ENCODE measurements around the gene COG8.
"Not testable (repeated sequence)": the region's sequence is repeated elsewhere in the genome, so short reads cannot be mapped to it uniquely, and the experiment has no call there.

COG8 gene

DNA sequence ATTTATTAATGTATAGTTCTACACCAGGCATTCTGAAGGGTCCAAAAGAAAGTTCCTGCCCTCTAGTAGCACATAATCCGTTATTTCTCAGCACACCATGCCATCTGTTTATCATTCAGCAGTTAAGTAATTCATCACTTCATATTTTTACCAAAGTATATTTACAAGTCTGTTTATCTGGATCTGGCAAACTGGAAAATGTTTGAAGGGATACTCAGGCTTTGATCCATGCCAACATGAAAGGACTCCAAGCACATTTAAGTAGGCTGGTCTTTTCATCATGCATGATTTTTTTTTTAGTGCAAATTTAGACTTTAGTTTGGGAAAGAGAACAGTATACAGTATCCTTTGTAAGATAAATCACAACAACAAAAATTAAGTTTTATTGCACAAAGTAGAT, 32.3 kb downstream of the COG8 start:
- H3K36me3 ChIP-seq (ENCODE audit: control insufficient read depth in 4 of 4, insufficient read depth in 4 of 4, low read length in 3 of 4), result no peaks in the 10 kb centered on the region
- H3K9me3 ChIP-seq (ENCODE audit: control extremely low read depth in 1 of 5, control insufficient read depth in 4 of 5, insufficient read depth in 2 of 5, low read depth in 1 of 5, low read length in 4 of 5), result no peaks in the 10 kb centered on the region
- H3K4me1 ChIP-seq (ENCODE audit: control extremely low read depth in 1 of 4, control insufficient read depth in 4 of 4, insufficient read depth in 4 of 4, low read length in 3 of 4), result peaks cover under 1 to 12% (median 7%) of the 10 kb centered on the region in 4 experiments
- ChIA-PET POLR2A (no interaction called here), CTCF (no interaction called here)
- H3K27ac ChIP-seq (ENCODE audit: insufficient read depth in 1 of 2, low read depth in 1 of 2, low read length in 2 of 2, poor library complexity in 1 of 2, severe bottlenecking in 2 of 2), result no peak overlapping the region
- 100% methylated on average over 1 of the region's 1 CpG for WGBS (ENCODE audit: insufficient coverage)
- H3K4me3 ChIP-seq (ENCODE audit: control insufficient read depth in 1 of 7, extremely low read depth in 1 of 7, insufficient read depth in 4 of 7, low read depth in 2 of 7, low read length in 6 of 7), result no peak overlapping the region
- no peaks in the 10 kb centered on the region for H3K27me3 ChIP-seq (replicated peaks in 2 of 5; ENCODE audit: control insufficient read depth in 4 of 5, insufficient read depth in 5 of 5, low read length in 4 of 5)
- DNase-seq, result no peak

DNA sequence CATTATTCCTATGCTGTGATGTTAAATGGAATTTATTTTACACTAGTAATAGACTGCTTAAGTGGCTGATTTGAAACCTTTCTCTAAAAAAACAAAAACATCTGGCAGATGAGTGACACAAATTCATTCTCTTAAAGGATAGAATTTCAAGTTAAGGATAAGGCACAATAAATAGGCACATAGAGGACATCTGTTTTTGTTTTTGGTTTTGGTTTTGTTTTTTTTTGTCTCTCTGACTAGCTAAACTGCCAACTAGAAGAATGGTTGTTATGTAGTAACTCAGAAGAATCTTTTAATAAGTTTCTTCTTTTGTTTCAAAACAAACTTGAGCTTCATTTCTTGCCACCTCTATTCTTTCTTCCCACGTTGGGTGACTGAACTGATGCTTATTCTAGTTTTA, 33.3 kb downstream of the COG8 start:
- H3K4me3 ChIP-seq (ENCODE audit: control insufficient read depth in 1 of 7, extremely low read depth in 1 of 7, insufficient read depth in 4 of 7, low read depth in 2 of 7, low read length in 6 of 7), result no peak overlapping the region
- no peak overlapping the region for H3K27ac ChIP-seq (ENCODE audit: insufficient read depth in 1 of 2, low read depth in 1 of 2, low read length in 2 of 2, poor library complexity in 1 of 2, severe bottlenecking in 2 of 2)
- ChIA-PET POLR2A (no interaction called here), CTCF (no interaction called here)
- H3K4me1 ChIP-seq (ENCODE audit: control extremely low read depth in 1 of 4, control insufficient read depth in 4 of 4, insufficient read depth in 4 of 4, low read length in 3 of 4), result peaks cover 0 to 8% (median 4%) of the 10 kb centered on the region in 4 experiments
- no peak for DNase-seq
- no peaks in the 10 kb centered on the region for H3K9me3 ChIP-seq (ENCODE audit: control extremely low read depth in 1 of 5, control insufficient read depth in 4 of 5, insufficient read depth in 2 of 5, low read depth in 1 of 5, low read length in 4 of 5)
- no CpG with 5 or more reads among the region's 1 CpG for WGBS (ENCODE audit: insufficient coverage)
- H3K36me3 ChIP-seq (ENCODE audit: control insufficient read depth in 4 of 4, insufficient read depth in 4 of 4, low read length in 3 of 4), result no peaks in the 10 kb centered on the region
- no peaks in the 10 kb centered on the region for H3K27me3 ChIP-seq (replicated peaks in 2 of 5; ENCODE audit: control insufficient read depth in 4 of 5, insufficient read depth in 5 of 5, low read length in 4 of 5)

DNA sequence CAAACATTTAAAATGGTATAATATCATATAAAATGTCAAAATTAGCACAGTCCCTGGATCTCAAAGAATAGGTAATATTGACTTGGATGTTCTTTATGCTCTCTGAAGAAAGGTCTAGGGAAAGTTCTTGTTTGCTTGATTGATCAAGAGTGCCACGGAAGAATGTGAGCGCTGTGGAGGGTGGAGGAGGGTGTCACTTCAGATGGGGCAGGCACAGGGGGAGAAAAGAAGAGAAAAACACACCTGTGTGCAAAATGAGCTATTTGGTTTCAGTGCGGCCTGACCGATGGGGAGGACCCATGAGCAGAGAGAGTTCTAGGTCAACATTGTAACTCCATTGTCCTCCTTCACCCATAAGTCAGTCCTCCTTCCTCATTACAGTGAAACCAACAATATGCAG, 37.1 kb downstream of the COG8 start:
- H3K27me3 ChIP-seq (replicated peaks in 2 of 5; ENCODE audit: control insufficient read depth in 4 of 5, insufficient read depth in 5 of 5, low read length in 4 of 5), result no peaks in the 10 kb centered on the region

DNA sequence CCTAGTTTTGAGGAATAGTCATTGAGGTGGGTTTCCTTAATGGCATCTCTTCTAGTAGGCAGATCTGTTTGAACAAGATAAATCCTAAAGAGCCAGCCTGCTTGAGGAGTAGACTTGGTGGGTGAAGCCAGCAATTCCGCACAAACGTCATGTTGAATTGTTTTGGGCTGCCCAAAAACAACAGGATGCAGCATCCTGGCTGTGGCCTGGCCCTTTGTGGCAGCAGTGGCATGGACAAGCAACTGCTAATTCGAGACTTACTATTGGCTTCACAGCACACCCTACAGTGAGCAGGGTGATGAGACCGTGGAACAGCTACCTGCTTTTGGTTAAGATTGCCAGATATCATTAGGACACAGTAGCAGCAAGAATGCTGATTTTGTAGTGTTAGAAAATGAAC, 37.5 kb downstream of the COG8 start:
- WGBS (ENCODE audit: insufficient coverage), result 97% methylated on average over 4 of the region's 4 CpGs
- POLR2A ChIA-PET, result no interaction called here
- no peaks in the 10 kb centered on the region for H3K36me3 ChIP-seq (ENCODE audit: control insufficient read depth in 4 of 4, insufficient read depth in 4 of 4, low read length in 3 of 4)

More for the DNA sequence above, 37.1 kb downstream of the COG8 start:
- Histone ChIP-seq H3K4me3 (ENCODE audit: control insufficient read depth in 1 of 7, extremely low read depth in 1 of 7, insufficient read depth in 4 of 7, low read depth in 2 of 7, low read length in 6 of 7) (no peak overlapping the region), H3K27ac (ENCODE audit: insufficient read depth in 1 of 2, low read depth in 1 of 2, low read length in 2 of 2, poor library complexity in 1 of 2, severe bottlenecking in 2 of 2) (no peak overlapping the region), H3K4me1 (ENCODE audit: control extremely low read depth in 1 of 4, control insufficient read depth in 4 of 4, insufficient read depth in 4 of 4, low read length in 3 of 4) (peaks cover 0 to 4% (median 2%) of the 10 kb centered on the region in 4 experiments), H3K9me3 (ENCODE audit: control extremely low read depth in 1 of 5, control insufficient read depth in 4 of 5, insufficient read depth in 2 of 5, low read depth in 1 of 5, low read length in 4 of 5) (no peaks in the 10 kb centered on the region), H3K36me3 (ENCODE audit: control insufficient read depth in 4 of 4, insufficient read depth in 4 of 4, low read length in 3 of 4) (no peaks in the 10 kb centered on the region)
- ChIA-PET CTCF (interaction anchor here (0.6 to 1.0 kb wide), 3 partner anchors 8 to 1190 kb away, joined by 3 to 4 read pairs (median 3); no protein-coding TSS in a partner anchor), POLR2A (interaction anchor here (0.5 kb wide), 1 partner anchor 27 kb away, joined by 3 read pairs; no protein-coding TSS in a partner anchor)
- DNase-seq, result no peak
- WGBS (ENCODE audit: insufficient coverage), result 100% methylated on average over 4 of the region's 4 CpGs

DNA sequence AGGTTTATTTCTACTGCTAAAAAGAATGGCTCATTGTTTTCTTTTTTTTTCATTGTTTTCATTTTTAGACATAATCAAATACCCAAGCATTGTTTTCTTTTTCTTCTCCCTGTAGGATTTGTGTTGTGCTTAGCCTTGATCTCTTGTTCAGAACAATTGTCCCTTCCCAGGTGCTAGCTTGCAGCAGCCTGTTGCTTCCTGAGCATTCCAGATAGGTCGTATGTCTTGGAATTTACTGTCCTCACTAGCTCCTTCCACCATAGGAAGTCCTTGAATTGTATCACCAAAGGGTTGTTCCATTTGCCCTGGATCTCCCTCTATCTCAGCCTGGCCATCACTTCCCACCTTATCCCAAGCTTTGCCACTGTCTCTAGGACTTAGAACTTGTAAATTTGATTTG, 38.2 kb downstream of the COG8 start:
- Histone ChIP-seq H3K4me1 (ENCODE audit: control extremely low read depth in 1 of 4, control insufficient read depth in 4 of 4, insufficient read depth in 4 of 4, low read length in 3 of 4) (peaks cover 0 to 4% (median 2%) of the 10 kb centered on the region in 4 experiments), H3K27ac (ENCODE audit: insufficient read depth in 1 of 2, low read depth in 1 of 2, low read length in 2 of 2, poor library complexity in 1 of 2, severe bottlenecking in 2 of 2) (no peak overlapping the region), H3K36me3 (ENCODE audit: control insufficient read depth in 4 of 4, insufficient read depth in 4 of 4, low read length in 3 of 4) (no peaks in the 10 kb centered on the region), H3K9me3 (ENCODE audit: control extremely low read depth in 1 of 5, control insufficient read depth in 4 of 5, insufficient read depth in 2 of 5, low read depth in 1 of 5, low read length in 4 of 5) (no peaks in the 10 kb centered on the region), H3K4me3 (ENCODE audit: control insufficient read depth in 1 of 7, extremely low read depth in 1 of 7, insufficient read depth in 4 of 7, low read depth in 2 of 7, low read length in 6 of 7) (no peak overlapping the region), H3K27me3 (replicated peaks in 2 of 5; ENCODE audit: control insufficient read depth in 4 of 5, insufficient read depth in 5 of 5, low read length in 4 of 5) (no peaks in the 10 kb centered on the region)
- POLR2A ChIA-PET, result no interaction called here
- 85% methylated on average over 1 of the region's 1 CpG for WGBS (ENCODE audit: insufficient coverage)
- CTCF ChIA-PET, result interaction anchor here (0.6 kb wide), 1 partner anchor 150 kb away, joined by 4 read pairs; no protein-coding TSS in a partner anchor
- no peak for DNase-seq

More for the DNA sequence above, 37.5 kb downstream of the COG8 start:
- no peak overlapping the region for H3K4me3 ChIP-seq (ENCODE audit: control insufficient read depth in 1 of 7, extremely low read depth in 1 of 7, insufficient read depth in 4 of 7, low read depth in 2 of 7, low read length in 6 of 7)
- peaks cover 0 to 4% (median 2%) of the 10 kb centered on the region in 4 experiments for H3K4me1 ChIP-seq (ENCODE audit: control extremely low read depth in 1 of 4, control insufficient read depth in 4 of 4, insufficient read depth in 4 of 4, low read length in 3 of 4)
- DNase-seq, result no peak
- CTCF ChIA-PET, result interaction anchor here (0.6 kb wide), 2 partner anchors 151 to 1190 kb away, joined by 3 to 4 read pairs; no protein-coding TSS in a partner anchor
- no peak overlapping the region for H3K27ac ChIP-seq (ENCODE audit: insufficient read depth in 1 of 2, low read depth in 1 of 2, low read length in 2 of 2, poor library complexity in 1 of 2, severe bottlenecking in 2 of 2)
- H3K27me3 ChIP-seq (replicated peaks in 2 of 5; ENCODE audit: control insufficient read depth in 4 of 5, insufficient read depth in 5 of 5, low read length in 4 of 5), result no peaks in the 10 kb centered on the region
- no peaks in the 10 kb centered on the region for H3K9me3 ChIP-seq (ENCODE audit: control extremely low read depth in 1 of 5, control insufficient read depth in 4 of 5, insufficient read depth in 2 of 5, low read depth in 1 of 5, low read length in 4 of 5)

DNA sequence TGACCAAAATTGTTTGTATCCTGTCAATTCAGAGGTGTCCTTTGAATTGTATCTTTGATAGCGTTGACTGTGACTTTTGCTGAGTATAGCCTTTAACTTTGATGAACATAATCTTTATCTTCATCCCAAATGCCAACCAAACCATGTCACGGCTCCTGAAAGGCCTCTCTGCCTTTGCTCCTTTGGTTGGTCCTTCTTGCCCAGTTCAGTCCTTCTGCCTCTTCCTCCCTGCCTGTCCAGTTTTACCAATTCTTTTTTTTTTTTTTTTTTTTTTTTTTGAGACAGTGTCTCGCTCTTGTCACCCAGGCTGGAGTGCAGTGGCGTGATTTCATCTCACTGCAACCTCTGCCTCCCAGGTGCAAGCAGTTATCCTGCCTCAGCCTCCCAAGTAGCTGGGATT, 41.1 kb downstream of the COG8 start:
- H3K27ac ChIP-seq (ENCODE audit: insufficient read depth in 1 of 2, low read depth in 1 of 2, low read length in 2 of 2, poor library complexity in 1 of 2, severe bottlenecking in 2 of 2), result no peak overlapping the region
- CTCF ChIA-PET, result no interaction called here

DNA sequence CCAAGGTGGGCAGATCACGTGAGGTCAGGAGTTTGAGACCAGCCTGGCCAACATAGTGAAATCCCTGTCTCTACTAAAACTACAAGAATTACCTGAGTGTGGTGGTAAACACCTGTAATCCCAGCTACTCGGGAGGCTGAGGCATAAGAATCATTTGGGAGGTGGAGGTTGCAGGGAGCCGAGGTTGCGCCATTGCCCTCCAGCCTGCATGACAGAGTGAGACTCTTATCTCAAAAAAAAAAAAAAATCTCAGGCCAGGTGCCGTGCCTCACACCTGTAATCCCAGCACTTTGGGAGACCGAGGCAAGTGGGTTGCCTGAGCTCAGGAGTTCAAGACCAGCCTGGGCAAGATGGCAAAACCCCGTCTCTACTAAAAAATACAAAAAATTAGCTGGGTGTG, 42.6 kb downstream of the COG8 start:
- H3K27ac ChIP-seq (ENCODE audit: insufficient read depth in 1 of 2, low read depth in 1 of 2, low read length in 2 of 2, poor library complexity in 1 of 2, severe bottlenecking in 2 of 2); DNase-seq; H3K9me3 ChIP-seq (ENCODE audit: control extremely low read depth in 1 of 5, control insufficient read depth in 4 of 5, insufficient read depth in 2 of 5, low read depth in 1 of 5, low read length in 4 of 5); H3K27me3 ChIP-seq (replicated peaks in 2 of 5; ENCODE audit: control insufficient read depth in 4 of 5, insufficient read depth in 5 of 5, low read length in 4 of 5); H3K4me3 ChIP-seq (ENCODE audit: control insufficient read depth in 1 of 7, extremely low read depth in 1 of 7, insufficient read depth in 4 of 7, low read depth in 2 of 7, low read length in 6 of 7); H3K4me1 ChIP-seq (ENCODE audit: control extremely low read depth in 1 of 4, control insufficient read depth in 4 of 4, insufficient read depth in 4 of 4, low read length in 3 of 4); H3K36me3 ChIP-seq (ENCODE audit: control insufficient read depth in 4 of 4, insufficient read depth in 4 of 4, low read length in 3 of 4): not testable (repeated sequence)
- 93% methylated on average over 3 of the region's 7 CpGs for whole genome bisulfite sequencing (ENCODE audit: insufficient coverage)
- ChIA-PET CTCF (interaction anchor here (1.0 to 1.5 kb wide), 2 partner anchors 11 to 147 kb away, joined by 3 read pairs; no protein-coding TSS in a partner anchor), POLR2A (interaction anchor here (0.6 kb wide), 1 partner anchor 93 kb away, joined by 4 read pairs; no protein-coding TSS in a partner anchor)

More for the DNA sequence above, 41.1 kb downstream of the COG8 start:
- Histone ChIP-seq H3K27me3 (replicated peaks in 2 of 5; ENCODE audit: control insufficient read depth in 4 of 5, insufficient read depth in 5 of 5, low read length in 4 of 5) (no peaks in the 10 kb centered on the region), H3K4me1 (ENCODE audit: control extremely low read depth in 1 of 4, control insufficient read depth in 4 of 4, insufficient read depth in 4 of 4, low read length in 3 of 4) (no peaks in the 10 kb centered on the region), H3K9me3 (ENCODE audit: control extremely low read depth in 1 of 5, control insufficient read depth in 4 of 5, insufficient read depth in 2 of 5, low read depth in 1 of 5, low read length in 4 of 5) (no peaks in the 10 kb centered on the region), H3K4me3 (ENCODE audit: control insufficient read depth in 1 of 7, extremely low read depth in 1 of 7, insufficient read depth in 4 of 7, low read depth in 2 of 7, low read length in 6 of 7) (no peak overlapping the region), H3K36me3 (ENCODE audit: control insufficient read depth in 4 of 4, insufficient read depth in 4 of 4, low read length in 3 of 4) (no peaks in the 10 kb centered on the region)
- DNase-seq, result no peak
- WGBS (ENCODE audit: insufficient coverage), result 100% methylated on average over 1 of the region's 4 CpGs
- POLR2A ChIA-PET, result no interaction called here

Measured in common myeloid progenitor, CD34-positive (primary cell).